ENCODE data around the gene PTPRM. TPM values are rescaled to one million over a fixed set of nuclear protein-coding genes. Genes with fewer than 3 reads are reported as not detected.

Gene PTPRM
- total RNA-seq, 4 donors from 2014 or later = 62.7 to 94.0 (median 76.0) TPM

DNA sequence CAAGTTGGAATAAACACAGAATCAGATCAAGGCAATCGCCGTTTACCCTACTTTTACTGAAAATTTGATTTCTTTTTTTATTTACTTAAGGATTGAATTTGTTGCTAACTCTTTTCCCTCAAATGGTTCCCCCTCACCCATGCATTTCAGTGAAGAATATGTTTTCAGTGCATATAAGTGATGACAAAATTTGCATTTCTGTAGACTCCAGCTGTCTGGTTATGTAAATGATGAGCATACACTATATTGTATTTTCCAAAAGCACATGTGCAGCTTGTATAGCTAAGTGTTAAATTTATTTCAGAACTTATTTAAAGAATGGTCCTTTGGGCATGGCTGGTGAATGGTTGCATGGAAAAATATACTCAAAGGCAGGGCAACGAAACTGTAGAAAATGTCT is 437.7 kb downstream of the PTPRM start:
- no peak overlapping the region for H3K27ac ChIP-seq (replicated peaks in 1 of 4)
- peaks cover 8 to 30% (median 18%) of the 10 kb centered on the region in 4 donors for H3K4me1 ChIP-seq
- intact Hi-C loops (cut with DNase I) = no loop called here
- H3K9me3 ChIP-seq = no peaks in the 10 kb centered on the region
- WGBS = 87% methylated on average over 3 of the region's 3 CpGs
- H3K27me3 ChIP-seq = no peaks in the 10 kb centered on the region
- TF ChIP-seq POLR2A (IDR thresholded peaks at IDR 0.05; ENCODE audit: low read depth) = no peak
- TF ChIP-seq CTCF (IDR thresholded peaks at IDR 0.05) = no peak
- H3K4me3 ChIP-seq = no peak overlapping the region
- DNase-seq (ENCODE audit: extremely low spot score) = no peak
- H3K36me3 ChIP-seq = no peaks in the 10 kb centered on the region

- no peak for TF ChIP-seq POLR2A (IDR thresholded peaks at IDR 0.05; ENCODE audit: low read depth)
- no peak for TF ChIP-seq CTCF (IDR thresholded peaks at IDR 0.05)
- TF ChIP-seq POLR2AphosphoS5 (IDR thresholded peaks at IDR 0.05) = no peak
- no peak for TF ChIP-seq EP300 (IDR thresholded peaks at IDR 0.05)
- DNase-seq (ENCODE audit: extremely low spot score) = no peak
- intact Hi-C loops (cut with DNase I) = no loop called here
- no peak overlapping the region for H3K4me3 ChIP-seq
- WGBS = 87% methylated on average over 7 of the region's 7 CpGs
- no peaks in the 10 kb centered on the region for H3K36me3 ChIP-seq
- peaks cover 6 to 18% (median 12%) of the 10 kb centered on the region in 4 donors for H3K4me1 ChIP-seq
- H3K9me3 ChIP-seq = no peaks in the 10 kb centered on the region
- H3K27ac ChIP-seq (replicated peaks in 1 of 4) = no peak overlapping the region
- no peaks in the 10 kb centered on the region for H3K27me3 ChIP-seq
Measured at GRCh38 chr18:8005870-8006569, 438.9 kb downstream of the PTPRM start.

- TF ChIP-seq EP300 (IDR thresholded peaks at IDR 0.05) = no peak
- H3K36me3 ChIP-seq = no peaks in the 10 kb centered on the region
- intact Hi-C loops (cut with DNase I) = no loop called here
- WGBS = 95% methylated on average over 3 of the region's 3 CpGs
- no peaks in the 10 kb centered on the region for H3K27me3 ChIP-seq
- no peaks in the 10 kb centered on the region for H3K9me3 ChIP-seq
- no peak overlapping the region for H3K27ac ChIP-seq (replicated peaks in 1 of 4)
- H3K4me3 ChIP-seq = no peak overlapping the region
- peaks cover 4 to 14% (median 11%) of the 10 kb centered on the region in 4 donors for H3K4me1 ChIP-seq
- DNase-seq (ENCODE audit: extremely low spot score) = no peak
Measured at GRCh38 chr18:8006979-8007378, 439.9 kb downstream of the PTPRM start.

- DNase-seq (ENCODE audit: extremely low spot score) = no peak
- H3K27me3 ChIP-seq = no peaks in the 10 kb centered on the region
- TF ChIP-seq EP300 (IDR thresholded peaks at IDR 0.05) = no peak
- TF ChIP-seq POLR2AphosphoS5 (IDR thresholded peaks at IDR 0.05) = no peak
- TF ChIP-seq CTCF (IDR thresholded peaks at IDR 0.05) = no peak
- no peak for TF ChIP-seq POLR2A (IDR thresholded peaks at IDR 0.05; ENCODE audit: low read depth)
- WGBS = 72% methylated on average over 4 of the region's 4 CpGs
- H3K4me3 ChIP-seq = no peak overlapping the region
- H3K4me1 ChIP-seq = peaks cover 4 to 14% (median 11%) of the 10 kb centered on the region in 4 donors
- H3K9me3 ChIP-seq = no peaks in the 10 kb centered on the region
- intact Hi-C loops (cut with DNase I) = no loop called here
- H3K36me3 ChIP-seq = peaks cover 0 to 3% (median 0%) of the 10 kb centered on the region in 4 donors
- no peak overlapping the region for H3K27ac ChIP-seq (replicated peaks in 1 of 4)
Measured at GRCh38 chr18:8008033-8008432, 440.9 kb downstream of the PTPRM start.

DNA sequence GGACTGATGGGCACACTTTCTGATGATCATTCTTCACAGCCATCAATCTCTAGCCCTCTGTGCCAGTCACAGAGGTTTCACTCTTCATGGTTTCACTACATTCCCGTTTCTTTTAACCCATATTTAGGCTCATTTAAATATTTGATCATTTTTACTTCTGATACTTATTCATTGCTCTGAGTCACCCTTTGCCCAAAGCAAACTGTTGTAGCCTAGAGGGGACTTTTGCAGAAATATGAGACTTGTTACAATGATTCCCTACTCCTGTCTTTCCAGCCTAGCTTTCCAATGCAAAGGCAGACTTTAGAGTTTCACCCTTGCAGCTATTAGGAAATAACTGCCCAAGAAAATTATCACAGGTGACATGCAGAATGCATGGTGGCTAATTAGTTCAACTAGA is 444.2 kb downstream of the PTPRM start:
- 71% methylated on average over 1 of the region's 1 CpG for WGBS
- no peaks in the 10 kb centered on the region for H3K27me3 ChIP-seq
- peaks cover 0 to 3% (median 0%) of the 10 kb centered on the region in 4 donors for H3K36me3 ChIP-seq
- TF ChIP-seq POLR2AphosphoS5 (IDR thresholded peaks at IDR 0.05) = no peak
- TF ChIP-seq EP300 (IDR thresholded peaks at IDR 0.05) = no peak
- TF ChIP-seq CTCF (IDR thresholded peaks at IDR 0.05) = no peak
- TF ChIP-seq POLR2A (IDR thresholded peaks at IDR 0.05; ENCODE audit: low read depth) = no peak
- intact Hi-C loops (cut with DNase I) = no loop called here
- no peaks in the 10 kb centered on the region for H3K4me1 ChIP-seq
- DNase-seq (ENCODE audit: extremely low spot score) = no peak
- no peak overlapping the region for H3K4me3 ChIP-seq
- no peak overlapping the region for H3K27ac ChIP-seq (replicated peaks in 1 of 4)
- no peaks in the 10 kb centered on the region for H3K9me3 ChIP-seq

All from esophagus muscularis mucosa (tissue), 4 donors.